ENCODE results near the gene R3HCC1L.

The R3HCC1L gene

DNA sequence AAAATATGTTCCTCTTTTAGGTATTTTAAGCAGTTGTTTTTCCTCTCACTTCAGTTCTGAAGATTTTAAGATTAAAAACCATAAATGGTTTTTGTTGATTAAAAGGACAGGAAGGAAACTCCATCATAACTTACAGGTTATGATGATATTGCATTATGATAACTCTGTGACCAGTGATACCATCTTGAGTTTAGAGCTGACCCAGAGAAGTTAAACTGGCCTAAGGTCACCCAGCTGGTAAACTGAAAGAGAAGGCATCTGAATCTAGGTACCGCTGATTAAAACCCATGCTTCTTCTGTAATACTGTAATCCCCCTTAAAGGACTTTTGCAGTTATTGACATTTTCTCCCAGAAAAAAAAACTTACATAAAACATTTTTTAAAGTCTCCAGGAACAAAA is 103.9 kb downstream of the R3HCC1L start:
- DNase-seq, result no peak

DNA sequence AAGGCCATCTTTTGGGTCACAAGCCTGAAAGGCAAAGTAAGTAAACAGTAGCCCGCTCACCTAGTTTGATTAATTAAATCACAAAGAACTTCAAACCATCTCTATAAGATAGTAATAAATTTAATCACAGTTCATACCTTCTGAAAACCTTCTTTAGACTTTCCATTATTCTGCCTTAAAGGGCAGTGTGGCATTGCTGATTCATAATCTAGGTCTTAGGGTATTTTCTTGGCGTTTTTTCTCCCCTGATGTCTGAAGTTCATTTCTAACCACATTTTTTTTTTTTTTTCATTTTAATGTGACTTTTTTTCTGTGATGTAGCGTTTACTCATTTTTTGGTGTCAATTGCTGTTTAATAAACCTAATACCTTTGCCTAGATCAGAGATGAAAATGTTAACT is 106.1 kb downstream of the R3HCC1L start:
- DNase-seq, result no peak

DNA sequence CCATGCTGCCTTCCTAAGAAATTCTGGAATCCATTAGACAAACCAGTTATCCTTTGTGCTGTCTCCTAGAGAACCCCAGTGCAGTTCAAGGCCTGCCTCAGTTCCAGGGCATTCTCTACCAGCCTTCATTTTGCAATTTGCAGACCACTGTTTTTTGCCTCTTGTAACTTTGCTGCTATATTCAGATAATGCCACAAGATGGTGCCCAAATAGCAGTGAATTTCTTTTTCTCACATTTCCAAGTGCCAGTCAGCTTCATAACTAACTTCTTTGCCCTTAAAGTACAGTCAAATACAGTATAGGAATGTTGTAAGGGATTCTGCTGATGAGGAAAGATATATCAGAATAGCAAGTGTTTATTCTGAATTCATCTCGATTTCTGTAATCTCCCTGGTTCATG is 108.4 kb downstream of the R3HCC1L start:
- no peak for DNase-seq

DNA sequence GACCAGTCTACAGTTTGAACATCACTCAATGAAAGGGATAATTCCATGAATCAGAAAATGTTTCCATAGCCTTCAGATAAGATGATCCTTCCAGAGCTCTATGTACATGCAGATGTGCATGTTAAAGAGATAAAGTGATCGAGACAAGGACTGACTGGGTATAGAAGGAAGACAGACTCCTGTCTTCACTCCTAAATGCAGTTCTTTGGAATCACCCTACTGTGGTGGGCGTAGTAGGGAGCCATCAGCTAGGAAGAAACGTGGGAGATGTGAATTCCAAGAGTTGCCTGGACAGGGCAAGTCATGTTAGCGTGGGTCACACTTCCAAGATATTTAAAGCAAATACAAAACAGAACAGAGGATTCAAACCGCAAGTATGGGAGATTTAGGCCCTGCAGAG is 109.7 kb downstream of the R3HCC1L start:
- DNase-seq, result no peak

DNA sequence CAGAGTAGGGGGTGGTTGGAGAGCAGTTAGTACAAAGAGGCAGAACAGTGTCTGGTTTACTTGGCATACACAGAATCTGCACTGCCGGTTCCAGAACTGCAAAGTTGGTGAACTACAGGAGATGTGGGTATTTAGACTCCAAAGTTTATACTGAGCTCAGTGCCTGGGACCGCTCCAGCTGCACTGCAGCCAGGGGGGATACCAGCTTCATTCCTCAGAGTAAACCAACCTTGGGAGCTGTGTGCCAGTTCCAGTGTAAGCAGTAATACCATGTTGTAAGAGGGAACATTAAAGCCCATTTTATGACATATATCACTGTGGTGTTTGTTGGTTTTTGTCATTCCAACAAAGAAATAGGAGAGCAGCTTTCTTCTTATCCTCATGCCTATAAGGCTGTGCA is 110.1 kb downstream of the R3HCC1L start:
- no peak for DNase-seq

DNA sequence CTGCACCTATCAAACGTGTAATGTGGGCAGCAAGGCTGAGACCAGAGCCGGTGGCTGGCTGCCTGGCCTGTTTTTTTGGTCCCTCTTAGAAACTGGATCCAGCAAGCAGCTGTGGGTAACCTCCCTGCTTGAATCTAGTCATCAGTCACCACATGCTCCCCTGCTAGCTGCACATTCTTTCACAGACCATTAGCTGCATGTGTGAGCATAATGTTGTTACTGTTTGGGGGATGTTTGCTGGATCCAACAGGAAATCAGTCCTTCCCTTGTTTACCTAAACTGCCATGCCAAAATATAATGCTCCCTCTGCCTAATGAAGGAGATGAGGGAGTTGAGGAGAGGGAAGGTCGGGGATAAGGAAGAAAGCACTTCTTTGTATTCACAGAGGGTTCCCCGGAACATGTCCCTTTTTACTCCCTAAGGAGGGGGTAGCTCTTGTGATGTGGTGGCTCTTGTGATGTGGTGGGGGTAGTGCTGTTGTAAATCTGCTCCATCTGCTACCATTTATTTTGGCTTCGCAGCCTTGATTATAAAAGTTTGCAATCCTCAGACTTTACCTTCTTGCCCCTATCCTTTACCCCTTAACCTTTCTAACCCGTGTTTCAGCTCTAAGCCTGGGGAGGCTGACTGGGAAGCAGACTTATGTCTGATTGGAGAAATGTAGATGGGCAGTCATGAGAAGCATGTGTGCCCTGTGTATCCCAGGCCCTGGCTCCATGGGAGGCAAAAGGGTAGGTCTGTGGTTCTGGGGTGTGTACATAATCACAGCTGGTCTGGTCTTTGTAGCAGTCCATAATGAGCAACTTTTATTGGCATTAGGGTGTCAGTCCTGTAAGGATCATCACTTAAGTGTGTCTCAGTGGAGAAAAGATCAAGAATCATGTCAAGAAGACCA is 112.7 kb downstream of the R3HCC1L start:
- no peak for DNase-seq

DNA sequence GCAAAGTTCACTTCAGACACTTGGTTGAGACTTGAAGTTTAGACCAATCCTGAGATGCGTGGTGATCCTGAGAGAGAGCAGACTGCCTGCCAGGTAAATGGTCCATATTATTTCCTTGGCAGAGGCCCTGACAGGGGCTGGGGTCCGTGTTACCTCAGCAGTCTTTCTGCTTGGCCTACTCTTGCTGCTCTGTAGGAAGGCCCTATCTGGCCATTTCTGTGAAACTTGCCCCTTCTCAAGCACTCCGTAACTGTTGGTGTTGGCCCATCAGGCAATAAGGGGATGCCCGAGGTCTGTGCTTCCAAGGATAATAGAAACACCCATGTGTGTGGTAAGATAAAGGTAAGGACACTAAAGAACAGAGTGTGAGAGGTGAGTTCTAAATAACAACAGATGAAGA is 113.6 kb downstream of the R3HCC1L start:
- no peak for DNase-seq

DNA sequence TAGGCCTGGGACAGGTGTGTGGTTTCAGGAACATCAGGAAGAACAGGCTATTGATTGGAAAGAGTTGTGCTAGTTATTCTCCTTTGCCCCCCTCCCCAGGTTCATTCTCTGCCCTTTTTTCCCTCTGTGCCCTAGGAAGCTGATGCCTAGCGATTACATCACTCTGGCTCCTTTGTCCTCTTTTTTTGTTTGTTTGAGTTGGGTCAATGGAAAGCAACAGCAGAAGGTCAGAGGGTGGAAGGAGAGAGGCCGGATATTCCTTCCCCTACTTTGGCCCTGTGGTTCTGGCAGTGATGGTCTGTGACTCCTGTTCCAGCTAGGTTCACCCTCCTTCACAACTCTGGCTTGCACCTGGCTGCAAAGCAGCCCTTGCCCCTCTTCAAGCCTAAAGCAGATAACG is 114.7 kb downstream of the R3HCC1L start:
- DNase-seq, result no peak

DNA sequence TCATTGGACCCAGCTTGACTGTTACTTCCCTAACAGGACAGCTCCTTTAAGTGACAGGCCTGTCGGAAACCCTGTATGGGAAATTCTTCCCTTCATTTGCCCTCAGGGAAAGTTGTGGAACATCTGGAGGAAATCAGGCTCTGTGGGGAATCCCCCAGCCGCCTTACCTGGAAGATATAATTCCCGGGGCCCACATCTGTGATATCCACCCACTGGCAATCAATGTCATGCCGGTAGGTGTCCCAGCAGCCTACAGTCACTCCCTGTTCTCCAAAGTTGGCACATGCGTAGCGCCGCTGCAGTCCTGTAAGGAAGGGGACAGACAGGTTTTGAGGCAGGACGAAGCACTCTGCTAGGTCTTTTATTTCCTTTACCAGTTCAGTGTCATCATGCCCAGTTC is 116.9 kb downstream of the R3HCC1L start:
- no peak for DNase-seq

DNA sequence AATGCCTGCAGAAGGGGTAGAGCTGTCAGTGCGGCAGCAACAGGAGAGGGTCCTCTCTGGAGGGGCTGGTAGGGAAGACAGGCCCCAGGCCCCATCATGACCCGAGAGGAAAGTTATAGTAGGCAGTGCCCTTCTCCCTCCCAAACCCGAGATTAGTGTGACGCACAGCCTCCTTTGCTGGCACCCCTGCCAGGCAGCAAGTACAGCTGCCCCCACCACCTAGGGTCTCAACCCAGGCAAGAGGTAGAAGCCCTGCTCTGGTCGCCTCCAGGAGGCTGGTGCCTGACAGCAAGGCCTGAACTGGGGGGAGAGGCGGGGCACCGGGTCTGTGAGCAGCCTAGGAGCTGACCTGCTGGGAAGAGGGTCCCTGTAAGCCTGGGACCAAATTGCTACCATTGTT is 118.0 kb downstream of the R3HCC1L start:
- DNase-seq, result no peak

DNA sequence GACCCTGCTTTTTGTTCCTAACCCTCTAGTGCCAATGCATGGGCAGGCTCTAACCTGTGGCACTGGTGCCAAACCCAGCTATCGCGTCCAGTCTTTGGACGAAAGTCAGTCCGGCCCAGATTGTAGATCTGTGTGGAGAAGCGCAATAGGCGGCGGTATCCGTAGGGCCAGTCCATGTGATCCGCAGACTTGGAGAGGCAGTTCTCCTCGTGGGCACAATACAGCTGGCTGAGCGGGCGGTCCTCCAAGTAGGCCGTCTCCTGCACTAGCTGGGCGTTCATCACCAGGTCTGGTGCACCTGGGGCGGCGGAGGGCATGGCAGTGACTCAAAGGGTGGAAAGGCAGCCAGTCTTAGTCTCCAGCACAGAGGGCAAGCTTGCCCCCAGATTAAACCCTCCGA is 119.0 kb downstream of the R3HCC1L start:
- DNase-seq, result no peak

DNA sequence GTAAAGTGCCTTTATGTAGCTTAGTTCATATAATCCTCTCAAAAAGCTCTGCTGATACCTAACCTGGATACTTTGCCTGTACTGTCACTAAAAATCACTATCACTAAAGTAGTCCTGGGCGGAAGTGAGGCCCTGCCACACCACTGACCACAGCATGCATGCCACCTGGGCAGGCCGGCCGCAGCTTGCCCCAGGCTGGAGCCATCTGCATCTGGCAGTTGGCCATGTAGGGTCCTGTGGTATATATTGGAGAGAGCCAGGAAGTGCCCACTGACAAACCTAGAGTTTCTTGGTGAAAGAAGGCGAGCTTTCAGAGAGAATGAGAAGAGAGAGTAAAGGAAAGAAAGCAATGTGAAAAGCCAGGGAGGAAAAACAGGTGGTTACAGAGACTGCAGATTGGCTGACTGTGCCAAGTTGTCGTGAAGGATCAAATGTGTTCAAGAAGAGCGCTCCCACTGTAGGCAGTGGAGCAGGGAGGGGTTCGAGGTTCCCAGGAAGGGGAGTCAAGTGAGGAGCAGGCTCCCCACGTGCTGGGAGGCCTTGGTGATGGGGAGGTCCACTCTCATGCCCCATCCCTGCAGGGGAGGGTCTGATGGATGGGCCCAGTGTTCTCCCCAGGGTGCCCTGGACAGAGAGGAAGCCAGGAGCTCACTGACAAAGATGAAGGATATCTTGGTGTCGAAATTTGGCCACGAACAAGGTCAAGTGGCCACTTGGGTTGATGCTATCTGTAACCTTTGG is 119.9 kb downstream of the R3HCC1L start:
- DNase-seq, result no peak

DNA sequence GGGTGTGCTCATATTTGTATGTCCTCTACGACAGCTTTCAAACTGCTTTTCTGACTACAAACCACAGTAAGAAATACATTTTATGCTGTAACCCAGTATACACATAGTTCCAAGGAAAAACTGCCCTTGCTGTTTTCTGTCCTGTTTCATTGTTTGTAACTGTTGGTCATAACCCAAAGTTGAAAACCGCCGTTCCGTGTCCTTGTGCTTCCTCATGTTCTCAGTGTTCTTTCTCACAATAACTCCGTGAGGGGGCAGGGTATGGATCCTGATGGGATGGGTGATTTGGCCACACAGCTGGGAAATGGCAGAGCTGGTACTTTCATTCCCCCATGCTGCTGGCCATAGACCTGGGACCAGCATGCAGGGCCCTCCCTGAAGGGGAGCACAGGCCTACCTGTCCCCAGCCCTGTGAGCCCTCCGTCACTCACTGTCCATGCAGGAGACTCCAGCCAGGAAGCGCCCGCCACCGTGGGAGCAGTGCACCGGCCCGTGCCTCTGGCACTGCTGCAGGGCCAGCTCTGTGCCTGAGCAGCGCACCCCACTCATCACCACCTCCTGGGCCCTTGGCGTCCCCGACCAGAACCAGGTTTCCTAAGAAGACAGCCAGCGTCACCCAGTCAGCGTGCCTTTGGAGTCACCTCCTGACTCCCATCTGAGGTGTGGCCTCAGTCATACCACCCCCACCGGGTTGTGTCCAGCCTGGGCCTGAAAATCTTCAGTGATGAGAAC is 120.9 kb downstream of the R3HCC1L start:
- DNase-seq, result no peak

DNA sequence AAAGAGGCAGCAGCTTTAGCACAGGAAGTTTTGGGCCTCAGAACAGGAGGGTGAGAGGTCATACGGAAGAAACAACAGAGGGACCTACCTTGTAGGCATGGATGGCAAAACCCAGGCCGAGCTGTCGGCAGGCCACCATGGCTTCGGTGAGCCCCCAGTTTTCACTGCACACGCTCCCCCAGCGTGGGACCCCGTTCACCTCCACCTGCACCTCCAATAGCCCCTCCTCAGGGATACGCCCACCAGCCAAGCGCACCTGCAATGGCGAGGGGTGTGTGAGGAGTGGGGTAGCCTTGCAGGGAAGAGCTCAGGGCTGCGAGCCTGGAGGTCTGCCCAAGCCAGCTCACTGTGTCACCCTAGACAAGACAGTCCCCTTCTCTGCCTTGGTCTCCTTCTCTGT is 122.2 kb downstream of the R3HCC1L start:
- no peak for DNase-seq

DNA sequence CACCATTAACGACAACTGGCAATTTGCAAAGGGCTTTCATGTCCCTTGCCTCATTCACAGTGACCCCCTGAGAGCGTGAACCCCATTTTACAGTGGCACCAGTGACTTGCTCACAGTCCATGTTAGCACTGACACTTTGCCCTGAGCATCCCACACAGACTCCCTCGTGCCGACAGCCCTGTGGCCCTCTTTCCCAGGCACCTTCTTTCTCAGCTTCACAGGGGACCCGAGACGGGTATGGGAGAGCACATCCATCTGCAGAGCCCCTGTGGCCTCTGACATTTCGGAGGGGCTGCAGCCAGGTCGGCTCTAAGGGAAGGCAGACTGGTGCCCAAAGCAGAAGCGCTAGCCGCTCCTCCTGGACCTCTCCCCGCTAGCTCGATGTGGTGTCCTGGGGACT is 122.7 kb downstream of the R3HCC1L start:
- DNase-seq, result no peak

DNA sequence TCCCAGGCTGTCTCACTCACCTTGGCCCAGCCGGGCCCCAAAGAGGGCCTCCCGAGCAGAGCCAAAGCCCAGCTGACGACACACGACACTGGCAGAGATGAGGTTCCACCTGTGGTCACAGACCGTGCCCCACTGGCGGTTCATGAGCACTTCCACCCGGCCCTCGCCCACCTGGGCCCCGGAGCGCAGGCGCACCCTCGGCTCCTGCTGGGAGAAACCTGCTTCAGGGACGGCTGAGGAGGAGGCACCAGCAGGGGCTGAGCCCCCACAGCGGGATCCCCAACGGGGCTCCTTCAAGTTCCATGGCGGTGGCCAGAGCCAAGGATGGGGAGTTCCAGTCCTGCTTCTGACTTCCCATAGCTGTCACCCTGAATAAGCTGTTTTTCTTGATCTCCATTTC is 123.5 kb downstream of the R3HCC1L start:
- no peak for DNase-seq

DNA sequence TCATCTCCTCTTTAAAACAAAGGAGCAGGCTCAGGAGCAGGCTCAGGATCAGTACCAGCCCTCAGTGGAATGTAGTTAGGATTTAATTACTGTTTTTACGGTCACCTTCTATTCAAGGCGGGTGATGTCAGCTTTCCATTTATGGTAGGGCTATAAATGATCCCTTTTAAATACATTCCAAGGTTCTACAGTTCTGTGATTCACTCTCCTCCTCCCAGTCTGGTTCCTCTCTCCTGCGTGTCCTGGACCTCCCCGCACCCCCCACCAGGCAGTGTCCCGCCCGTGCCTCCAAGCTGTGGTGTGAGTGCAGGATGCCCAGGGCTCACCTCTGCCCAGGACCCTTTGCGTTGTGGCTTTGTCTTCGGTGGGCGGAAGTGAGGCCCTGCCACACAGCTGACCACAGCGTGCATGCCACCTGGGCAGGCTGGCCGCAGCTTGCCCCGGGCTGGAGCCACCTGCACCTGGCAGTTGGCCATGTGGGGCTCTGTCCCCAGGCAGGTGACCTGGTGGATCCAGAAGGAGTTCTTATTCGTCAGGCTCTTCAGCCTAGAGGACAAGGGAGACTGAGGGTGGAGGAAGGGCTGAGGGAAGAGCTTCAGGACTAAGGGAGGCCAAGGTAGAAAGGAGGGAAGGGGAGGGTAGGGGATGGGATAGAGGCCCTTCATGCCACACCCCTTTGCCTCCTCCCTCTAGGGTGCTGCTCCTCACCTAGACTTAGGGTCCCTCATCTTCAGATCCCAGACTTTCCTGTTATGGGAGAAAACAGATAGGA is 124.4 kb downstream of the R3HCC1L start:
- no peak for DNase-seq

DNA sequence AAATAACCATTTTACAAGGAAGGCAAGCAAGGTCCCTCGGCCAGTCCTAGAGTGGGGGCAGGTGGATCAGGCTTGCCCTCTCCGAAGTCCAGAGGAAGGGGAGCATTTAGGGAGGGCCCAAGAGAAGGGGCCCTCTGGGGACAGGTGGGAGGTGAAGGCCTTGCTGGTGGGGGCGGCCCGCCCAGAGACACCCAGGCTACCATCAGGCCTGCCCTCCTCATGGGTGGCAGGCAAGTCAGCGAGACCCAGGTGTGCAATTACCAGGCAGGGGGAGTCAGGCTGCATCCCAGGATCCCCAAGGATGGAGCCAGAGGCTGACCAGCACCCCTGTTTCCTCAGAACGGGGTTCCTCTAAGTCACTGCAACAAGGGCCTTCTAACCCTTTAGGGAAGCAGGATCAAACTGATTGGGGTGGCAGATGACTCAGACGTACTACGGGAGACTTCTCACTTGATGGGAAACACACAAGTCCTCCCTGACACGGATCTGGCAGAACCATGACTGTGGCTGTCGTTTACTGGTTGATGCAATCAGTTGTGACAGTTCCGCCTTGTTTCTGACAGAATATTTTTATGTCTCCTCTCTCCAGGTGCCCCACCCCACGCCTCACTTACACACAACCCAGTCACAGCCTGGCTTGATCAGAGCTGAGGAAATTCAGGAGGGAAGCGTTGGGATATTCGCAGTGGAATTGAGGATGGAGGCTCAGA is 125.3 kb downstream of the R3HCC1L start:
- no peak for DNase-seq

DNA sequence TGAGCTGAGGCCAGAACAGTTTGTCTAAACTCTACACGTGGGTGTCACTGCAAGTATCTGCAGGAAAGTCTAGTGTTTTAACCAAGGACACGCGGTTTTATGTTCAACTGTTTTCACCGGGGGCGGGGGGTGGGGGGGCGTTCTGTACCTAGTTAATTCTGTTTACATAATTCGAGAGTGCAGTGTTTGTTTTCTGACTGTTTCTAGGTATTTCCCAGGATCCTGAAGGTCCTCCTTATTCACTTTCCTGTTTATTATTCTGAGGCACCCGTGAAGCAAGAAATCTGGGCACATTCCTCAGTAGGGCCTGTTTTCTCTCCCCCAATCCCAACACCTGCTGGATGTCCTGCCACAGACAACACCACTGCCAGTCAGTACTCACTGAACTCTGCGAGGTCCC is 125.9 kb downstream of the R3HCC1L start:
- DNase-seq, result no peak

DNA sequence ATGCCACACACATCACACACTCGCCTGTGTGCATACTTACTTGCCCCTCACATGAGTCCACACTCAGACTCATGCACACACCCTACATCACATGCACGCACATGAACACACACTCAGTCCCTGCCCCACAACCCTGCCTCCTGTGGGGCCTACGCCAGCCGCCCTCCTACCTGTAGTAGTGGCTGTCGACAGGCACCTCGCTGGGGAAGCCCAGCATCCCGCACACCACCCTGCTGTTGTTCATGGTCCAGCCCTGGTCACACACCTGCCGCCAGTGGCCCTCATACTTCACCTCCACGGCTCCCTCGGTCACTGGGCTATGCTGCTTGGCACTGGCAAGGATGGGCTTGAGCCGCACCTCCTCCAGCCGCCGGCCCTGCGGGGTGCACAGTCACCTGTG is 126.3 kb downstream of the R3HCC1L start:
- no peak for DNase-seq

DNA sequence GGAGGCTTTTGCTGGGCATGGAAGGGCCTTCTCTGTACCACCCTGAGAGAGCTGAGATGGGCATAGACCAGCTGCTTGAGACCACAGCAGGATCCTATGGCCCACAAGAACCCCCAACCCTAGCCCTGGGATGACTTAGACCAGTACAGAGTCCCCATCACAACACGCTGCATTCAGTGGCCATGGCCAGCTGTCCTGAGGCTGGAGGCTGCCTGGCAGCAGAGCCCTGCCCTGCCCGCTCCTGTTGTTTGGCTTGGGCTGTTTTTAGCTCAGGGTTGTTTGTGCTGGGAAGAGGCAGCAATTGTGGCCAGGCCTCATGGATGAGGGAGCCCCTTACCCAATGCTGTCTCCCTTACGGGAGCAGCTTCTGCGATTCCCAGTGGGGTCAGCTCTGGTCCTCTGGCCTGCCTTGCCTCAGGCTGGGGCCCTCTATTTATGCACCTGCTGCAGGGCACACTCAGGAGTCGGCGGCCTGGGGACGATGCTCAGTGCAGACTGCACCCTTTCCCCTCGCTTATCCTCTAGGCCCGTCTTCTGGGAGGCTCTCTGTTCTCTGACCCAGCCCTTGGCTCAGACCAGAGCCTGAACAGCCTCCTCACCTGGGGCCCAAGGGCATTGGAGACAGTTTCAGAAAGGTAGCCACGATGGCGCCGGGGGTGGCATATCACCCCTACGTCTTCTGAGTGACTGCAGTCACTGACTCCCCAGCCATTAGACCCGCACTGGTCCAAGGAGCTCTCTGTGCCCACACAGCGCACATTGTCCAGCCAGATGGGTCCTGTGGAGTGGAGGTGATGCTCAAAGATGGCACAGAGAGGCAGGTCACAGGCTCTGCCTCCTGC is 127.2 kb downstream of the R3HCC1L start:
- no peak for DNase-seq

All from NCI-H345 (cell line).